Body of pancreas (tissue), 4 donors: Measurements from ENCODE around the gene RUSC2.

Experiments used
- POLR2A ChIP-seq, 3 donors: fragments of 450-650 bp; IDR thresholded peaks; one replicate each; pipeline ENCODE4 v1.6.1; 2016; ENCODE audit warnings: antibody characterized with exemption in 3 of 3, mild to moderate bottlenecking in 2 of 3
- TF ChIP-seq, protein P1 (sequence below), 7 experiments: fragments of 450-650 bp in 4 of 7; fragments of 200-600 bp in 3 of 7; sonication (generic) in 3 of 7; IDR thresholded peaks; one replicate each; pipeline ENCODE4 v1.5.1; 2016 to 2019; ENCODE audit warnings: antibody characterized with exemption in 7 of 7

- TF ChIP-seq, protein P1, sequence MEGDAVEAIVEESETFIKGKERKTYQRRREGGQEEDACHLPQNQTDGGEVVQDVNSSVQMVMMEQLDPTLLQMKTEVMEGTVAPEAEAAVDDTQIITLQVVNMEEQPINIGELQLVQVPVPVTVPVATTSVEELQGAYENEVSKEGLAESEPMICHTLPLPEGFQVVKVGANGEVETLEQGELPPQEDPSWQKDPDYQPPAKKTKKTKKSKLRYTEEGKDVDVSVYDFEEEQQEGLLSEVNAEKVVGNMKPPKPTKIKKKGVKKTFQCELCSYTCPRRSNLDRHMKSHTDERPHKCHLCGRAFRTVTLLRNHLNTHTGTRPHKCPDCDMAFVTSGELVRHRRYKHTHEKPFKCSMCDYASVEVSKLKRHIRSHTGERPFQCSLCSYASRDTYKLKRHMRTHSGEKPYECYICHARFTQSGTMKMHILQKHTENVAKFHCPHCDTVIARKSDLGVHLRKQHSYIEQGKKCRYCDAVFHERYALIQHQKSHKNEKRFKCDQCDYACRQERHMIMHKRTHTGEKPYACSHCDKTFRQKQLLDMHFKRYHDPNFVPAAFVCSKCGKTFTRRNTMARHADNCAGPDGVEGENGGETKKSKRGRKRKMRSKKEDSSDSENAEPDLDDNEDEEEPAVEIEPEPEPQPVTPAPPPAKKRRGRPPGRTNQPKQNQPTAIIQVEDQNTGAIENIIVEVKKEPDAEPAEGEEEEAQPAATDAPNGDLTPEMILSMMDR (IDR thresholded peaks at IDR 0.05), result no peak
- TF ChIP-seq POLR2A (IDR thresholded peaks at IDR 0.05), result no peak
Measured at GRCh38 chr9:35529161-35529823, 39.4 kb downstream of the RUSC2 start.
